Ecto neural progenitor cell (in vitro differentiated cells): ENCODE measurements around the gene CACNA1B.
"Not testable (repeated sequence)": the region's sequence is repeated elsewhere in the genome, so short reads cannot be mapped to it uniquely, and the experiment has no call there.

ENCODE experiments used
- DNase-seq: peaks from one replicate; pipeline ENCODE4 v3.0.0-alpha.2; 2018; ENCODE audit warnings: low spot score

Gene CACNA1B

GRCh38 chr9:137866226-137867141 lies 11.1 kb upstream of the CACNA1B start:
- no peak for DNase-seq

- DNase-seq, result no peak
These were observed 7.2 kb upstream of the CACNA1B start for GRCh38 chr9:137870432-137870831.

GRCh38 chr9:137872296-137872695 lies 5.3 kb upstream of the CACNA1B start:
- no peak for DNase-seq

- DNase-seq, result no peak
These were observed 4.2 kb upstream of the CACNA1B start for GRCh38 chr9:137873408-137873807.

GRCh38 chr9:137873858-137874362 lies 3.7 kb upstream of the CACNA1B start:
- DNase-seq, result no peak

- no peak for DNase-seq
These were observed 2.2 kb upstream of the CACNA1B start for GRCh38 chr9:137875354-137875753.

GRCh38 chr9:137875846-137876245 lies 1.7 kb upstream of the CACNA1B start:
- no peak for DNase-seq

- no peak for DNase-seq
These were observed 1.3 kb upstream of the CACNA1B start for GRCh38 chr9:137876269-137876668.

GRCh38 chr9:137876781-137877386 lies 698 bp upstream of the CACNA1B start:
- no peak for DNase-seq

GRCh38 chr9:137878146-137878941 lies 762 bp downstream of the CACNA1B start:
- peak; percentile 90 for DNase-seq

GRCh38 chr9:137879052-137879451 lies 1.5 kb downstream of the CACNA1B start:
- DNase-seq, result no peak

- no peak for DNase-seq
These were observed 2.1 kb downstream of the CACNA1B start for GRCh38 chr9:137879566-137880150.

- no peak for DNase-seq
These were observed 2.8 kb downstream of the CACNA1B start for GRCh38 chr9:137880160-137880975.

GRCh38 chr9:137880976-137881530 lies 3.5 kb downstream of the CACNA1B start:
- no peak for DNase-seq

GRCh38 chr9:137881591-137882505 lies 4.3 kb downstream of the CACNA1B start:
- DNase-seq, result no peak

GRCh38 chr9:137882506-137882821 lies 4.9 kb downstream of the CACNA1B start:
- DNase-seq, result no peak

GRCh38 chr9:137883977-137884376 lies 6.4 kb downstream of the CACNA1B start:
- DNase-seq, result not testable (repeated sequence)

GRCh38 chr9:137884547-137884946 lies 7.0 kb downstream of the CACNA1B start:
- not testable (repeated sequence) for DNase-seq

- DNase-seq, result not testable (repeated sequence)
These were observed 7.5 kb downstream of the CACNA1B start for GRCh38 chr9:137885121-137885520.

GRCh38 chr9:137888621-137889020 lies 11.0 kb downstream of the CACNA1B start:
- DNase-seq, result not testable (repeated sequence)
